ENCODE results near the gene STRA8.

STRA8 gene

DNA sequence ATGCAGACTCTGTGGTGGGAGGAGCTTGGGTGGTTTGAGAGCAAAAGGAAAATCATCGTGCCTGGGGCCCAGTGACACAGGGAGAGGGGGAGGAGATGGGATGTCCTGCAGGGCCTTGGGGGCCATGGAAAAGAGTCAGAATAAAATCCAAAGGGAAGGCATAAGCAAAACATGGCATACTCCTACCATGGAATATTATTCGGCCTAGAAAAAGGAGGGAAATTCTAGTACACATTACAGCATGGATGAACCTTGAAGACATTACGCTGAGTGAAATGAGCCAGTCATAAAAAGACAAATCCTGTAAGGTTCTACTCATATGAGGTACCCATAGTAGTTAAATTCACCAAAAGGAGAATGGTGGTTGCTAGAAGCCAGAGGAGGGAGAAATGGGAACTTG, 38.7 kb downstream of the STRA8 start:
- H3K4me1 ChIP-seq (ENCODE audit: control insufficient read depth, insufficient read depth, low read length): no peaks in the 10 kb centered on the region
- no peaks in the 10 kb centered on the region for H3K36me3 ChIP-seq (ENCODE audit: control insufficient read depth, insufficient read depth, low read length, severe bottlenecking)
- H3K9me3 ChIP-seq (ENCODE audit: control insufficient read depth, low read length): no peaks in the 10 kb centered on the region
- no peak overlapping the region for H3K9ac ChIP-seq (ENCODE audit: low read length)
- DNase-seq (ENCODE audit: low read depth): no peak
- peaks cover 20% of the 10 kb centered on the region for H3K27me3 ChIP-seq (replicated peaks; ENCODE audit: control insufficient read depth, insufficient read depth, low read length)
- no peak overlapping the region for H3K4me3 ChIP-seq (ENCODE audit: low read length)

DNA sequence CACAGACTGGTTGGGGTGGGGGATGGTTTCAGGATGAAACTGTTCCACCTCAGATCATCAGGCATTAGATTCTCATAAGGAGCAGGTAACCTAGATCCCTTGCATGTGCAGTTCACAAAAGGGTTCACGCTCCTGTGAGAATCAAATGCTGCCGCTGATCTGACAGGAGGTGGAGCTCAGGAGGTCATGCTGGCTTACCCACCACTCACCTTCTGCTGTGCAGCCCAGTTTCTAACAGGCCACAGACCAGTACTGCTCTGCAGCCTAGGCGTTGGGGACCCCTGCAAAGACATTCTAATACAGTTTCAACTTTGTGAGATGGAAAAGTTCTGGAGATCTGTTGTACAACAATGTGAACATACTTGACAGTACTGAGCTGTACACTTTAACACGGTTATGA, 39.9 kb downstream of the STRA8 start:
- Histone ChIP-seq H3K36me3 (ENCODE audit: control insufficient read depth, insufficient read depth, low read length, severe bottlenecking) (no peaks in the 10 kb centered on the region), H3K9me3 (ENCODE audit: control insufficient read depth, low read length) (no peaks in the 10 kb centered on the region), H3K4me1 (ENCODE audit: control insufficient read depth, insufficient read depth, low read length) (no peaks in the 10 kb centered on the region), H3K9ac (ENCODE audit: low read length) (no peak overlapping the region), H3K27me3 (replicated peaks; ENCODE audit: control insufficient read depth, insufficient read depth, low read length) (peaks cover 19% of the 10 kb centered on the region), H3K4me3 (ENCODE audit: low read length) (no peak overlapping the region)
- DNase-seq (ENCODE audit: low read depth): no peak

DNA sequence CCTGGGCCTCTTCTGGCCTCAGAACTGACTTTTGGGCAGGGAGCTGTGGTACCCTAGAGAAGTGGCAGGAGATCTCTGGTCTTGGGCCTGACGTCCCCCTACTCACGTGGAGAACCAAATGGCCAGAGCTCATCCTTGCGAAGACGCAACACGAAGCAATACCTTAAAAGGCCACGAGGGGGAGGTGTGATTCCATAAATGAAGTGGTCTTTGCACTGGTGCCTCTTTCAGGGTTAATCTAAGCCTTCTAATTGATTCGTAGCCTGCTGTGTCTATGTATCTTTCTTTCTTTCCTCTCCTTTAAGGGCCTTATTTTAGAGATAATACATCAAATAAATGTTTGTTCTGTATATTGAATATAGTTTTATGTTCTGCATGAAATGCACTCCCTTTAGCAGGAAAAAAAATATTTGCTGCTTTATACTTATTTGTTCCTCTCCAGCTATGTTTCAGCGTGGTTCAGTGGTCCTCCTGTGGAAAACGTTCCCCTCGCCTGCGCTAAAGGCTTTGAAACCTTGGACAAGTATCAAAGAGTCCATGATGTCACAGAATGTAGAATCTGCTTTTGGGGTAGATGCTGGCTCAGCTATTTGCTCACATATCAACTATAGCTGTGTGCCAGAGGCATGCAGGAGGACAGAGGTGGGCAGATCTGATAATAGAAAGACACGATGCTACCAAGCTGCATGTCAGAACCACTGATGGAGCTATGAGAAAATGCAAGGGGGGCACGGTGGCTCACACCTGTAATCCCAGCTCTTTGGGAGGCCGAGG, 41.0 kb downstream of the STRA8 start:
- H3K4me1 ChIP-seq (ENCODE audit: control insufficient read depth, insufficient read depth, low read length): no peaks in the 10 kb centered on the region
- H3K36me3 ChIP-seq (ENCODE audit: control insufficient read depth, insufficient read depth, low read length, severe bottlenecking): no peaks in the 10 kb centered on the region
- H3K9ac ChIP-seq (ENCODE audit: low read length): no peak overlapping the region
- H3K9me3 ChIP-seq (ENCODE audit: control insufficient read depth, low read length): no peaks in the 10 kb centered on the region
- DNase-seq (ENCODE audit: low read depth): peak; percentile 91
- H3K27me3 ChIP-seq (replicated peaks; ENCODE audit: control insufficient read depth, insufficient read depth, low read length): peaks cover 11% of the 10 kb centered on the region
- no peak overlapping the region for H3K4me3 ChIP-seq (ENCODE audit: low read length)

DNA sequence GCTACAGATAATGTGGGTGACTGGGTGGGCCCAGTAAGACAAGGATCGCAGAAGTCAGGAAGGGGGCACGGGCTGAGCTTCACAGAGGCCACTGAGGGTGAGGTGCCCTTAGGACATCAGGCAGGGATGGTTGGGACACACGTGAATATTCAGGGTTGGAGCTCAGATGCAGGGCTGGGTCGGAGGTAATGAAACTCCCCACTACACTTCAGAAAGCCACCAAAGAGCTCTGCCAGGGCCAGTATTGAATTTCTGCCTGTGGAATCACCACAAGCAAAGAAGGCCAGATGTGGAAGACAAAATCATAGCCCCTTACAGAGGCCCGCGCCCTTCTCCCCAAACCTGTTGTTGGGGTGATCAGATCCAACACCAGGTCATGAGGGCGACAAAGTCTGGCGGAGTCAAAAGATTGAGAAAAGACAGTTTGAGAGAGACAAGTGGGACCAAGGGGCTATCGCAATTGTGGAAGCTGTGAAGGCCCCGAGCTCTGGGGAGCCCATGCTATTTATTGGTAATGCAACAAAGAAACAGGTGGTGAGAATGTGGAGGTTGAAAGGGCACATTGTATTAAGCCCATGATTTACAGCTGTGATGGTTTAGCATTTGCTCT, 42.4 kb downstream of the STRA8 start:
- Histone ChIP-seq H3K27me3 (replicated peaks; ENCODE audit: control insufficient read depth, insufficient read depth, low read length) (peaks cover 3% of the 10 kb centered on the region), H3K4me1 (ENCODE audit: control insufficient read depth, insufficient read depth, low read length) (no peaks in the 10 kb centered on the region), H3K9me3 (ENCODE audit: control insufficient read depth, low read length) (no peaks in the 10 kb centered on the region), H3K36me3 (ENCODE audit: control insufficient read depth, insufficient read depth, low read length, severe bottlenecking) (no peaks in the 10 kb centered on the region), H3K4me3 (ENCODE audit: low read length) (no peak overlapping the region), H3K9ac (ENCODE audit: low read length) (no peak overlapping the region)
- no peak for DNase-seq (ENCODE audit: low read depth)

DNA sequence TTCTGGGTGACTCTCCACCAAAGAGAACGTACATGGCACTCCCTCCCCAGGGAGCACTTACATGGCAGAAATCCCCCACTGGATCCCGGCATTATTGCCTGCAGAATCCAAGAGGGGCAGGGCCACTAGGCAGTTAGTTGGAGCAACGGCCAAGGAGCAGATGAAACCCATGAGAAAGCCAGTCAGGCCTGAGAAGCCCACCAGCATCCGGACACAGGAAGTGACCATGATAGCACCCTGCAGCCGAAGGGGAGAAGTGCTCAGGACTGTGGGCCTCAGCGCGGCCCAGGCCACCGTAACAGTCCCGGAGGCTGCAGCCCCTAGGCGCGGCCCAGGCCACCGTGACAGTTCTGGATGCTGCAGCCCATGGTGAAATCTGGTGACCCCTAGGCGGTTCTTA, 43.5 kb downstream of the STRA8 start:
- DNase-seq (ENCODE audit: low read depth): no peak
- H3K4me1 ChIP-seq (ENCODE audit: control insufficient read depth, insufficient read depth, low read length): peaks cover 4% of the 10 kb centered on the region
- H3K27me3 ChIP-seq (replicated peaks; ENCODE audit: control insufficient read depth, insufficient read depth, low read length): no peaks in the 10 kb centered on the region
- no peak overlapping the region for H3K4me3 ChIP-seq (ENCODE audit: low read length)
- H3K9me3 ChIP-seq (ENCODE audit: control insufficient read depth, low read length): no peaks in the 10 kb centered on the region
- H3K36me3 ChIP-seq (ENCODE audit: control insufficient read depth, insufficient read depth, low read length, severe bottlenecking): no peaks in the 10 kb centered on the region
- H3K9ac ChIP-seq (ENCODE audit: low read length): no peak overlapping the region

DNA sequence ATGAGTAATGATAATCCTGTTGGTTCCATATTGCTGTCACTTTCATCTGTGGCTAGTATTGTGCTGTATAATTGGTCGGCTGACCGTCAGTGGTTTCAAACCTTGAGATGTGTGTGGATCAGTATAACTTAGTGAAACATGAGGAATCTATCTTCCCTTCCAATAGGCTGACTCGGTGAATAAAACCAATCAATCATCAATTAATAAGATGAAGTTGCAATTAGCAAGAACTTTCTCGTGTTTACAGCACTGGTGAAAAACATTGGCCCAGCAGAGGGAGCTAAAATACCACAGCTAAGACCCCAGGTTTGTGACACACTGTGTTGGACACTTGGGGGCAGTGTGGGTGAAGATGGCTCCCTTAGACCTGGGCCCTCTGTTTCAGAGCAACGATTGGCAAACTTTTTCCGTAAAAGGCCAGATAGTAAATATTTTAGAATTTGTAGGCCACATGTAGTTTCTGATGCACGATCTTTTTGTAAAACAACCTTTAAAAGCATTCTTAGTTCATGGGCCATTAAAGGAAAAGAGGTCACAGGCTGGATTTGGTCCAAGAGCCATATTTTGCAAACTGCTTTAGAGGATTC, 47.8 kb downstream of the STRA8 start:
- Histone ChIP-seq H3K36me3 (ENCODE audit: control insufficient read depth, insufficient read depth, low read length, severe bottlenecking) (no peaks in the 10 kb centered on the region), H3K9me3 (ENCODE audit: control insufficient read depth, low read length) (no peaks in the 10 kb centered on the region), H3K9ac (ENCODE audit: low read length) (peak overlapping the region; percentile 50), H3K4me3 (ENCODE audit: low read length) (no peak overlapping the region), H3K4me1 (ENCODE audit: control insufficient read depth, insufficient read depth, low read length) (peaks cover 8% of the 10 kb centered on the region), H3K27me3 (replicated peaks; ENCODE audit: control insufficient read depth, insufficient read depth, low read length) (no peaks in the 10 kb centered on the region)
- DNase-seq (ENCODE audit: low read depth): peak; percentile 96

DNA sequence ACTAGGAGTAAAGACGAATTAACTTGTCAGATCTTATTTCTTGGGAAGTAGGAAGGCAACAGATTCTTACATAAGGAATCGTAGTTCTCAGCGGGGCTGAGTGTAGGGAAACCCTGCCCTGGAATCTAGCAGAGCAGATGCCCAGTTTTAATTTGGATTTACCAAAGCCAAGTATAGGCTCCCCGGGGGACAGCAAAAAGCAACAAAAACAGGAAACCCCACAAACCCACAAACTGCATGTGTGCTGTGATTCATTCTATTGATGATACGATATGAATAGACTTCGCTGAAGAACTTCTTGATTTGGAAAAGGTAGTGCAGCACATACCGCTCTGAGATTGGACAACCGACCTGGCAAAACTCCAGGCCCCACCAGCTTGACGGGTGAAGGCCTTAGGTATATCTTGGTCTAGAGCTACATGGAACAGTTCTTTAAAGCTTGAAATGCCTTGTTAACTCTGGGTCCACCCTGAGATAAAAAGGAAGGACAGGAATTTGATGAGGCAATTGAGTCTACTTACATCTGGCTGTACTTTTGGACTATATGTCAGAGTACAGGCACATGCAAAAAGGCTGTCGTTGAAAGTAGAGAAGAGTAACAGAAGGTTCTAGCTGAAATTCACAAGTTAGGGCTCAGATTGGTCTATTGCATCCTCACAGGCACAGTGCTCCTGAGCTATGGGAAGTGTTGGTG, 49.1 kb downstream of the STRA8 start:
- Histone ChIP-seq H3K9me3 (ENCODE audit: control insufficient read depth, low read length) (no peaks in the 10 kb centered on the region), H3K27me3 (replicated peaks; ENCODE audit: control insufficient read depth, insufficient read depth, low read length) (no peaks in the 10 kb centered on the region), H3K4me1 (ENCODE audit: control insufficient read depth, insufficient read depth, low read length) (peaks cover 8% of the 10 kb centered on the region), H3K36me3 (ENCODE audit: control insufficient read depth, insufficient read depth, low read length, severe bottlenecking) (no peaks in the 10 kb centered on the region), H3K9ac (ENCODE audit: low read length) (no peak overlapping the region), H3K4me3 (ENCODE audit: low read length) (no peak overlapping the region)
- DNase-seq (ENCODE audit: low read depth): no peak

DNA sequence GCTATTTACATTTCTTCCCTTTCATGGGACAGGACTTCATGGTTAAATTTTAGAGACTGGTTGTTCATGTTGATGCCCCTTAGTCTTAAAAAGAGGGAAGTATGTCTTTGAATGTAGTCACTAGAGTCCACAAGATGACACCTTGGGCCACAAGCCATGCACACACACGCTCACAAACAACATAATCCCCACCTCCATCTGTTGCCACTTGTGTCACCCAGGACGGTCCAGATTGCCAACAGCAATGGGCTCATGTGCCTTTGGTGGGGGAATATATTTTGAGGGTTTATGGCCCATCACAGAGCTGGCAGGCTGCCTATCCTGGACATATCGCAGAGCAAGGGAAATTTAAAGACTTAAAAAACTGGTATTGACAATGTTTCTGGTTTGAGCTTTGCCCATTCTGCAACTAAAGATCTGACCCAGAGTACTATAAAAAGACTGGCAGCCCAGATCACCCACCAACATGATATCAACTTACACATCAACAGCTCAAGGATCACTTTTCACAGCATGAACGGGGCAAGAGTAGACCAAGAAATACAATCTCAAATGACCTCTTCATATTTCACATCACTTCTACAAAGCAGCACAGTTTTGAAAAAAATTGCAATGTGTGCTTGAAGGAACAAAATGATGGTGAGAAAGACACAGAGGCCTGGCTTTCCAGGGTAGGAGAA, 50.5 kb downstream of the STRA8 start:
- Histone ChIP-seq H3K27me3 (replicated peaks; ENCODE audit: control insufficient read depth, insufficient read depth, low read length) (no peaks in the 10 kb centered on the region), H3K9ac (ENCODE audit: low read length) (no peak overlapping the region), H3K36me3 (ENCODE audit: control insufficient read depth, insufficient read depth, low read length, severe bottlenecking) (no peaks in the 10 kb centered on the region), H3K4me1 (ENCODE audit: control insufficient read depth, insufficient read depth, low read length) (peaks cover 8% of the 10 kb centered on the region), H3K4me3 (ENCODE audit: low read length) (no peak overlapping the region), H3K9me3 (ENCODE audit: control insufficient read depth, low read length) (no peaks in the 10 kb centered on the region)
- DNase-seq (ENCODE audit: low read depth): no peak

DNA sequence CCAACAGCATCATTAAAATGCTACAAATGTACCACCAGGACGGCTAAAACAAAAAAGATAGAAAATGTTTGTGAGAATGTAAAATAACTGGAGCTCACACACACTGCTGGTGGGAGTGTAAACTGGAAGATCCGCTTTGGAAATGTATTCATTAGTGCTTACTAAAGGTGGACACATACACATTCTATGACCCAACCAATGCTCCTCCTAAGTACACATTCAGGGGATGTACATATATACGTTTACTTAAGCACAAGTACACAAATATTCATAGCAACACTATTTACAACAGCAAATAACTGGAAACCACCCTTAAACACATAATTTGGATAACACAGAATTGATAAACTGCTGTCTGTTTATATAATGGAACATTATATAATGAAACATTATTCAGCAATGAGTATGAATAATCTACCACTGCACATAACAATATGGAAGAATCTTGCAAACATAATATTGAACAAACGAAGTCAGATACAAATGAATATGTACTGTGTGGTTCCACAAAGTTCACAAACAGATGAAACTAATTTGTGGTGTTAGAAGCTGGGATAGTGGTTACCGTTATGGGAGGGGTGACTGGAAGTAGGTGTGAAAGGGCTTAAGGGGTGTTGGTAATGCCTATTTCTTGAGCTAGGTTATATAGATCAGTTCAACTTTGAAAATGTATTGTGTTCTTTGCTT, 52.1 kb downstream of the STRA8 start:
- Histone ChIP-seq H3K9me3 (ENCODE audit: control insufficient read depth, low read length) (no peaks in the 10 kb centered on the region), H3K27me3 (replicated peaks; ENCODE audit: control insufficient read depth, insufficient read depth, low read length) (no peaks in the 10 kb centered on the region), H3K4me1 (ENCODE audit: control insufficient read depth, insufficient read depth, low read length) (peaks cover 8% of the 10 kb centered on the region), H3K36me3 (ENCODE audit: control insufficient read depth, insufficient read depth, low read length, severe bottlenecking) (no peaks in the 10 kb centered on the region), H3K9ac (ENCODE audit: low read length) (no peak overlapping the region), H3K4me3 (ENCODE audit: low read length) (no peak overlapping the region)
- no peak for DNase-seq (ENCODE audit: low read depth)

DNA sequence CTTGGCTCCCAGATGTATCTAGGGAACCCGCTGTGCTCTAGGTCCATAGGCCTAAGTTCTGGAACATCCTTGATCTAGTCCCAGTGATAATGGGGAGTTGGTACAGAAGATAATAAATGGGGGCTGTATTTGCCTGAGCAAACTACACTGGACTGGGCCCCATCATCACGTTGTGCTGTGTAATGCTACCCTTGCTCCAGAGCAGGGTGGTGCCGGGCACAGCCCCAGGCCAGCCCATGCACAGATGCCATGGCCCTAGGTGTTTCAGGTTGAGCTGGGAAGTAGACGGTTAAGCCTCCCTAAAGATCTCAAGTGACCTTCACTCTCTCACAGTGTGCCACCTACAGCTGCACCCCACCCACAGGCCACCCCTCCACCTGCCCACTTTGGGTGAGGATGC, 53.2 kb downstream of the STRA8 start:
- H3K4me3 ChIP-seq (ENCODE audit: low read length): no peak overlapping the region
- peaks cover 5% of the 10 kb centered on the region for H3K4me1 ChIP-seq (ENCODE audit: control insufficient read depth, insufficient read depth, low read length)
- no peaks in the 10 kb centered on the region for H3K27me3 ChIP-seq (replicated peaks; ENCODE audit: control insufficient read depth, insufficient read depth, low read length)
- no peaks in the 10 kb centered on the region for H3K9me3 ChIP-seq (ENCODE audit: control insufficient read depth, low read length)
- no peak for DNase-seq (ENCODE audit: low read depth)
- no peaks in the 10 kb centered on the region for H3K36me3 ChIP-seq (ENCODE audit: control insufficient read depth, insufficient read depth, low read length, severe bottlenecking)
- H3K9ac ChIP-seq (ENCODE audit: low read length): no peak overlapping the region

All from adipocyte (in vitro differentiated cells).